Measurements from ENCODE around the gene IGF2R.

DNA sequence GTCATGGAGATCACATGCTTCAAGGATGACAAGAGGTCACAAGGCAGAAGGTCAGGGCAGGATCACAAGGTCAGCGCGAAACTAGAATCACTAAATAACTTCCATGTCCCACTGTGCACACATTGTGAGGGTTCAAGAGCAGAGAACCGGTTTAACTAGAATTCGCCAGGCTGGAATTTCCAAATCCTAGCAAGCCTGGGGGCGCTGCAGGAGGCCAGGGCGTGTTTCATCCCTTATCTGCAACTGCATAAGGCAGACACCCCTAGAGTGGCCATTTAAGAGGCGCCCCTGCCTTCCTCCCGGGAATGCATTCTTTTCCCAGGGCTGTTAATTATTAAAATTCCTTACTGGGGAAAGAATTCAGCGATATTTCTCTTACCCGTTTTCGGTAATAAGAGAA lies 112.5 kb downstream of the IGF2R start:
- no peak for TF ChIP-seq CTCF (IDR thresholded peaks at IDR 0.05)
- TF ChIP-seq POLR2A (IDR thresholded peaks at IDR 0.05): no peak

All from vagina (tissue), 2 donors.